ENCODE measurements around the gene CIDEA.

DNA sequence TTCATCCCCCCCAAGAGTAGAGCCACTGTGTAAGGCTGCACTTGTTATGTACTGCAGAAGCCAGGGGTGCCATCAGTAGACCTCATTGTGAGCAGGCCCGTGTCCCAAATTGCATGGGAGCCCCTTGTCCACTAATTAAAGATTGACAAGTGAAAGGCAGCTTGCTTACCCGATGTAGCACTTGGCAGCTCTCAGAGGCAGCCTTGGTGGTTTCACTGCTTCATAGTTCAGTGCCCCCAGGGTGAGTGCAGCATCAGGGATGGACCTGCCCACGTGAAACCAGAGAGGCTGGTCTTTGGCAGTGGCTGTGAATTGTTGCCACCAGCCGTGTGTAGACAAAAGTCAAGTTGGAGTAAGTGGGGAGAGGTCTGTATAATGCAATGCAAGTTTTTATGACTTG, 67.2 kb downstream of the CIDEA start:
- TF ChIP-seq, protein P1, sequence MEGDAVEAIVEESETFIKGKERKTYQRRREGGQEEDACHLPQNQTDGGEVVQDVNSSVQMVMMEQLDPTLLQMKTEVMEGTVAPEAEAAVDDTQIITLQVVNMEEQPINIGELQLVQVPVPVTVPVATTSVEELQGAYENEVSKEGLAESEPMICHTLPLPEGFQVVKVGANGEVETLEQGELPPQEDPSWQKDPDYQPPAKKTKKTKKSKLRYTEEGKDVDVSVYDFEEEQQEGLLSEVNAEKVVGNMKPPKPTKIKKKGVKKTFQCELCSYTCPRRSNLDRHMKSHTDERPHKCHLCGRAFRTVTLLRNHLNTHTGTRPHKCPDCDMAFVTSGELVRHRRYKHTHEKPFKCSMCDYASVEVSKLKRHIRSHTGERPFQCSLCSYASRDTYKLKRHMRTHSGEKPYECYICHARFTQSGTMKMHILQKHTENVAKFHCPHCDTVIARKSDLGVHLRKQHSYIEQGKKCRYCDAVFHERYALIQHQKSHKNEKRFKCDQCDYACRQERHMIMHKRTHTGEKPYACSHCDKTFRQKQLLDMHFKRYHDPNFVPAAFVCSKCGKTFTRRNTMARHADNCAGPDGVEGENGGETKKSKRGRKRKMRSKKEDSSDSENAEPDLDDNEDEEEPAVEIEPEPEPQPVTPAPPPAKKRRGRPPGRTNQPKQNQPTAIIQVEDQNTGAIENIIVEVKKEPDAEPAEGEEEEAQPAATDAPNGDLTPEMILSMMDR (IDR thresholded peaks at IDR 0.05), result no peak
- TF ChIP-seq POLR2A (IDR thresholded peaks at IDR 0.05), result no peak

Measured in esophagus squamous epithelium (tissue), 4 donors.